IgD-negative memory B cell (primary cell): ENCODE results near the gene TBXA2R. TPM values are rescaled to one million over a fixed set of nuclear protein-coding genes. Genes with fewer than 3 reads are reported as not detected.

Source experiments
- H3K27ac Mint-ChIP-seq, 3 donors: one replicate each; pipeline ENCODE4 v1.8.0; 2020 to 2022; ENCODE audit warnings: mild to moderate bottlenecking in 3 of 3, mixed read lengths in 3 of 3, moderate library complexity in 1 of 3
- H3K27me3 Mint-ChIP-seq: one replicate; pipeline ENCODE4 v1.8.0; 2021; ENCODE audit warnings: mixed read lengths
- H3K36me3 Mint-ChIP-seq: one replicate; pipeline ENCODE4 v1.8.0; 2020; ENCODE audit warnings: mild to moderate bottlenecking, mixed read lengths
- H3K4me1 Mint-ChIP-seq, 3 donors: one replicate each; pipeline ENCODE4 v1.8.0; 2020 to 2022; ENCODE audit warnings: mixed read lengths in 3 of 3, mild to moderate bottlenecking in 1 of 3
- H3K4me3 Mint-ChIP-seq, 4 donors: one replicate each; pipeline ENCODE4 v1.8.0; 2020 to 2022; ENCODE audit warnings: mild to moderate bottlenecking in 4 of 4, mixed read lengths in 4 of 4, moderate library complexity in 3 of 4
- H3K9me3 Mint-ChIP-seq, 3 donors: one replicate each; pipeline ENCODE4 v1.8.0; 2020 to 2021; ENCODE audit warnings: mixed read lengths in 3 of 3, mild to moderate bottlenecking in 1 of 3
- polyA plus RNA-seq: library from polyadenylated mRNA; unstranded; fragments of 300-500 nt; fragmentation: Illumina TruSeq; gene quantifications from one replicate; pipeline ENCODE4 v1.2.3, GENCODE V29; 2021

The TBXA2R gene
- polyA plus RNA-seq, 1 donor from 2014 or later = 3.3 TPM

DNA sequence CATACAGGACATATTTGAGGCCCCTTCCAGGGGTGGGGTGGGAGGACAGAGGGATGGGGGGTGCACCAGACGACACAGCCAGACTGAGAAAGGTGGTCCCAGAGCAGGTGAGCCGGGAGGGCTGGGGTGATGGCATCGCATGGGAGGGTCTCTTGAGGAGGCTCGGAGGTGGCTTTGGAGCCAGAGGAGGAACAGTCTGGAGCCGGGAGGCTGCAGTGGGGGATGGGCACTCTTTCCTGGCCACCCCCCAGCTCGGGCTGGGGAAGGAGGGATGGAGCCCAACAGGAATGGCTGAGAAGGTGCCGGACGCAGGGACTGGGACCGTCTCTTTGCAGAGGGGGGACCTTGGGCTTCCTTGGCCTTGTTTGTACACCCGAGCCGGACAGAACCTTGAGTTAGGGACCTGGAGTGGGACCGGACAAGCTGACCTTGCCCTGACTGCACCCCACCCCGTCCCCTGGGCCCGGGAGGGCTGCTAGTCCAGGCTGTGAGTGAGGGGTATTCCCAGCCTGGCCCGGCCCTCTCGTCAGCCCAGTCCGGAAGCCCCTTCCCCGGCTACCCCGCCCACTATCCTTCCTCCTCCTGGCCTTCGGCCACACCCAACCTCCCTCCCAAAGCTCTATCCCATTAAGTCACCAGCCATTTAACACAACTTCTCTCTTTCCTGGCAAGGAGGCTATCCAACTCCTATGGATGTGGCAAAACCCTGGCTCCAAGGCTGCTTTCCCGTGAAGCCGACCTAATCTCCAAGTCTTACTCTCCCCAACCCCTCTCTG is 816 bp upstream of the TBXA2R start:
- Mint-ChIP-seq H3K4me1 (peaks cover 0 to 7% (median 5%) of the 10 kb centered on the region in 3 donors), H3K36me3 (peaks cover 8% of the 10 kb centered on the region), H3K4me3 (peak overlapping the region in 3 of 4 donors; percentile 44 to 85 (median 58)), H3K27me3 (peaks cover 6% of the 10 kb centered on the region), H3K9me3 (no peaks in the 10 kb centered on the region), H3K27ac (no peak overlapping the region)

- peaks cover 6% of the 10 kb centered on the region for H3K27me3 Mint-ChIP-seq
- no peaks in the 10 kb centered on the region for H3K9me3 Mint-ChIP-seq
- no peak overlapping the region for H3K27ac Mint-ChIP-seq
- peak overlapping the region in 2 of 4 donors; percentile 27 to 69 for H3K4me3 Mint-ChIP-seq
- peaks cover 0 to 7% (median 5%) of the 10 kb centered on the region in 3 donors for H3K4me1 Mint-ChIP-seq
- H3K36me3 Mint-ChIP-seq = peaks cover 4% of the 10 kb centered on the region
Measured at GRCh38 chr19:3606174-3606689, 443 bp downstream of the TBXA2R start.

- no peak overlapping the region for H3K27ac Mint-ChIP-seq
- no peak overlapping the region for H3K4me3 Mint-ChIP-seq
- H3K4me1 Mint-ChIP-seq = peaks cover 0 to 7% (median 5%) of the 10 kb centered on the region in 3 donors
- H3K27me3 Mint-ChIP-seq = peaks cover 6% of the 10 kb centered on the region
- H3K9me3 Mint-ChIP-seq = no peaks in the 10 kb centered on the region
- peaks cover 4% of the 10 kb centered on the region for H3K36me3 Mint-ChIP-seq
Measured at GRCh38 chr19:3605770-3606169, 905 bp downstream of the TBXA2R start.

- no peak overlapping the region for H3K4me3 Mint-ChIP-seq
- H3K27ac Mint-ChIP-seq = no peak overlapping the region
- H3K4me1 Mint-ChIP-seq = peaks cover 0 to 7% (median 5%) of the 10 kb centered on the region in 3 donors
- peaks cover 4% of the 10 kb centered on the region for H3K36me3 Mint-ChIP-seq
- H3K9me3 Mint-ChIP-seq = no peaks in the 10 kb centered on the region
- H3K27me3 Mint-ChIP-seq = peaks cover 6% of the 10 kb centered on the region
Measured at GRCh38 chr19:3605361-3605760, 1.3 kb downstream of the TBXA2R start.

DNA sequence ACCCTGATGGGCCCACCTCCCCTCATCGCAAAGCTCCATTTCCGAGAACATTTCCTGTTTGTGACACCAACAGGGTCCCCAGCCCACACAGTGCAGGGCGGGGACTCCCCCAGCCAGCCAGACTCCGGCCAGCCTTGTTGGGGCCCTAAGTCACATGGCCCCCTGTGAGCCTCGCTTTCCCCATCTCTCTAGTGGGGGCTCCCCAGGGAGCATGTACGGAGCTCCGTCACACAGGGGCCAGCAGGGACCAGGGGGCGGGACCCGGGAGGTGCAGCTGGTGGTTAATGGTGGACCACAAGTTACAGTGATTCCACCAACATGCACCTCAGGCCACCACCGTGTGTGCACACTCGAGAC is 1.7 kb downstream of the TBXA2R start:
- Mint-ChIP-seq H3K9me3 (no peaks in the 10 kb centered on the region), H3K27ac (no peak overlapping the region), H3K4me1 (peaks cover 0 to 7% (median 5%) of the 10 kb centered on the region in 3 donors), H3K4me3 (no peak overlapping the region), H3K36me3 (peaks cover 4% of the 10 kb centered on the region), H3K27me3 (peaks cover 6% of the 10 kb centered on the region)

- Mint-ChIP-seq H3K36me3 (peaks cover 2% of the 10 kb centered on the region), H3K27me3 (peaks cover 6% of the 10 kb centered on the region), H3K4me1 (peaks cover 0 to 7% (median 5%) of the 10 kb centered on the region in 3 donors), H3K27ac (no peak overlapping the region), H3K4me3 (no peak overlapping the region), H3K9me3 (no peaks in the 10 kb centered on the region)
Measured at GRCh38 chr19:3604227-3604986, 2.3 kb downstream of the TBXA2R start.

- Mint-ChIP-seq H3K4me1 (peaks cover 0 to 7% (median 5%) of the 10 kb centered on the region in 3 donors), H3K9me3 (no peaks in the 10 kb centered on the region), H3K27ac (no peak overlapping the region), H3K4me3 (no peak overlapping the region), H3K36me3 (peaks cover 2% of the 10 kb centered on the region), H3K27me3 (peaks cover 5% of the 10 kb centered on the region)
Measured at GRCh38 chr19:3603121-3603811, 3.4 kb downstream of the TBXA2R start.

DNA sequence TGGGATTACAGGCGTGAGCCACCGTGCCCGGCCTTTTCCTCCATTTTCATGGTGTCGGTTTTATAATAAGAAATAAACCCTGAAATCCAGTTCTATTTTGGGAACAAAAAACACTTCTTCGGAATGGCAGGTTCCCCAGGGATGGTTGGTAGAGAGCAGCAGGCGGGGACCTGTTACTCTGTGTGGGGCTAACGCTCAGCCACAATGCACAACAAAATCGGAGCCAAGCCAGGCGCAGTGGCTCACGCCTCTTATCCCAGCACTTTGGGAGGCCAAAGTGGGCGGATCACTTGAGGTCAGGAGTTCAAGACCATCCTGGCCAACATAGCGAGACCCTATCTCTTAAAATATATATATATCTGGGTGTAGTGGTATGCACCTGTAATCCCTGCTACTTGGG is 5.7 kb downstream of the TBXA2R start:
- H3K4me3 Mint-ChIP-seq = no peak overlapping the region
- H3K9me3 Mint-ChIP-seq = no peaks in the 10 kb centered on the region
- no peaks in the 10 kb centered on the region for H3K36me3 Mint-ChIP-seq
- no peaks in the 10 kb centered on the region for H3K27me3 Mint-ChIP-seq
- H3K4me1 Mint-ChIP-seq = no peaks in the 10 kb centered on the region
- H3K27ac Mint-ChIP-seq = no peak overlapping the region

GRCh38 chr19:3599776-3600187 is 6.9 kb downstream of the TBXA2R start:
- Mint-ChIP-seq H3K36me3 (no peaks in the 10 kb centered on the region), H3K27me3 (no peaks in the 10 kb centered on the region), H3K4me1 (no peaks in the 10 kb centered on the region), H3K9me3 (no peaks in the 10 kb centered on the region), H3K27ac (peak overlapping the region in 1 of 3 donors; percentile 76), H3K4me3 (no peak overlapping the region)

DNA sequence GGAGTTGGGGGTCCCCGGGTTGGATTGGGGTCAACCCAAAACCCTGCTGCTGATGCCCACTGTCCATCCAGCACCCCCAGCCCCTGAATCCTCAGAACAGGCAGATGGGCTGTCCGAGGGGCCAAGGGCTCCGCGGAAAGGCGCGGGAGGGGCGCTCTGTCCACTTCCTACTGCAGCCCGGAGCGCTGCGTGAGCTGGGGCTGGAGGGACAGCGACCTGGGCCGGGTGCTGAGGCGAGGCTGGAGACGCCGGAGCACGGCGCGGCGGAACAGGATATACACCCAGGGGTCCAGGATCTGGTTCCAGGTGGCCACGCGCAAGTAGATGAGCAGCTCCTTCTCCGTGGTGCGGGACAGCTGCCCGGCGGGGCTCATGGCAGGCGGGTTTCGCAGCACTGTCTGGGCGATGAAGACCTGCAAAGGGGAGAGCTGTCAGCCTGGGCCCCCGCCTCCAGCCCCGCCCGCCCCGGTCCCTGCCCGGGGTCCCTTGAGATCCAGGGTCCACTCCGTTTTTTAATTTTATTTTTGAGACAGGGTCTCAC is 11.1 kb downstream of the TBXA2R start:
- H3K9me3 Mint-ChIP-seq = no peaks in the 10 kb centered on the region
- no peak overlapping the region for H3K27ac Mint-ChIP-seq

DNA sequence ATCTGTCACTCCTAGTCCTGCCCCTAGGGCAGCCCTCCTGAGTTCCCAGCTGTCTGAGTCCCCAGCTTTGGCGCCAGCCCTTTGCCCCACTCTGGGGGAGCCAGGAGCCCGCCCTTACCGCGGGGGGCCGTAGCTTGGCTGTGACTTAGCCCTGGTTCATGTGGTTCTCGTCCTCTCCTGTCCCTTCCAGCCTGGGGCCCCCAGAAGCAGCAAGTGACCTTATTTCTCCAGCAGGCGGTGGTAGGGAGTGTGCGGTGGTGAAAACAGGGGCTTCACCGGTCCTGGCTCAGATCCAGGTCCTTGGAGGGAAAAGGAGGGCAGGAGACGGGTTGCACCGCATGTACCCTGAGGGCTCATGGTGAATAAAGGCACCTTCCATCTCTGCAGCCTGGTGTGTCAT is 13.5 kb downstream of the TBXA2R start:
- no peaks in the 10 kb centered on the region for H3K9me3 Mint-ChIP-seq
- H3K27ac Mint-ChIP-seq = no peak overlapping the region
- H3K4me1 Mint-ChIP-seq = no peaks in the 10 kb centered on the region
- H3K36me3 Mint-ChIP-seq = no peaks in the 10 kb centered on the region
- no peak overlapping the region for H3K4me3 Mint-ChIP-seq
- peaks cover 1% of the 10 kb centered on the region for H3K27me3 Mint-ChIP-seq

More for the DNA sequence above, 11.1 kb downstream of the TBXA2R start:
- Mint-ChIP-seq H3K27me3 (no peaks in the 10 kb centered on the region), H3K36me3 (no peaks in the 10 kb centered on the region), H3K4me1 (no peaks in the 10 kb centered on the region), H3K4me3 (no peak overlapping the region)

GRCh38 chr19:3591876-3592613 is 14.6 kb downstream of the TBXA2R start:
- H3K4me1 Mint-ChIP-seq = no peaks in the 10 kb centered on the region
- H3K36me3 Mint-ChIP-seq = no peaks in the 10 kb centered on the region
- no peaks in the 10 kb centered on the region for H3K9me3 Mint-ChIP-seq
- no peak overlapping the region for H3K4me3 Mint-ChIP-seq
- peaks cover 3% of the 10 kb centered on the region for H3K27me3 Mint-ChIP-seq
- no peak overlapping the region for H3K27ac Mint-ChIP-seq

DNA sequence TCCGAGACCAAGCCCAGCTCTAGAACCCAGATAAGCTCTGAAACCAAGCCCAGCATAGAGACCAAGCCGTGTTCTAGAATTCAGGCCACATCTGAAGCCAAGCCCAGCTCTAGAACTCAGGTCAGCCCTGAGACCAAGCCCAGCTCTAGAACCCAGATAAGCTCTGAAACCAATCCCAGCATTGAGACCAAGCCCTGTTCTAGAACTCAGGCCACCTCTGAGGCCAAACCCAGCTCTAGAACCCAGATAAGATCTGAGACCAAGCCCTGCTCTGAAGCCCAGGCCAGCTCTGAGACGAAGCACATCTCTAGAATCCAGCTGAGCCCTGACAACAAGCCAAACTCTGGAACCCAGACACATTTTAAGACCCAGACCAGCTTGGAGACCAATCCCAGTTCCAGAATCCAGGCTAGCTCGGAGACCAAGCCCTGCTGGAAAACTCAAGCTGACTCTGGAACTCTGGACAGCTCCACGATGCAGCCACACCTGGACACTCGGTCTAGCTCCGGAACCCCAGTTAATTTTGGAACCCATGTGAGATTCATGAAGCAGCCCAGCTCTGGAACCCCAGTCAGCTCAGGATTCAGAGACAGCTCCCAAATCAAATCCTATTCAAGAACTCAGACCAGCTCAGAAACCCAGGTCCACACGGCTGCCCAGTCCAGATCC is 15.6 kb downstream of the TBXA2R start:
- Mint-ChIP-seq H3K4me3 (no peak overlapping the region), H3K4me1 (no peaks in the 10 kb centered on the region), H3K27me3 (peaks cover 3% of the 10 kb centered on the region), H3K27ac (no peak overlapping the region), H3K9me3 (no peaks in the 10 kb centered on the region), H3K36me3 (no peaks in the 10 kb centered on the region)

DNA sequence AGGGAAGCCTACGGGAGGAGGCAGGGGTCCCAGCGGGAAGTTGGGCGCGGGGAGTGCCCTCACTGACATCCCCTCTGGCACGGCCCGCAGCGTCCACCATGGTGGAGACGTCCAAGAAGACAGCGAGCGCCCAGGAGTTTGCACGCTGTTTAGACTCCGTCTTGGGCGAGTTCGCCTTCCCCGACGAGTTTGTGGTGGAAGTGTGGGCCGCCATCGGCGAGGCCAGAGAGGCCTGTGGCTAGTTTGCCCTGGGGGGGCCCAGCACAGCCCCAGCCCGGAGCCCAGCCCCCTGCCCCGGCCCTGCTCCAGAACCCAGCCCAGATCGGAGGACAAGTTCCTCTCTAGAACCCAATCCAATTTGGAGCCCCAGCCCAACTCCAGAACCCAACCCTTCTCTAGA is 16.7 kb downstream of the TBXA2R start:
- H3K27ac Mint-ChIP-seq = no peak overlapping the region
- no peak overlapping the region for H3K4me3 Mint-ChIP-seq
- H3K9me3 Mint-ChIP-seq = no peaks in the 10 kb centered on the region
- no peaks in the 10 kb centered on the region for H3K36me3 Mint-ChIP-seq
- H3K4me1 Mint-ChIP-seq = no peaks in the 10 kb centered on the region
- peaks cover 3% of the 10 kb centered on the region for H3K27me3 Mint-ChIP-seq
